Nucleus accumbens (tissue), 56 donors: ENCODE results near the gene APP.

Source experiments
- DNase-seq, 56 donors: peaks; one replicate each; lab custom pipeline; 2025; lab: John Stamatoyannopoulos, UW

Gene APP

DNA sequence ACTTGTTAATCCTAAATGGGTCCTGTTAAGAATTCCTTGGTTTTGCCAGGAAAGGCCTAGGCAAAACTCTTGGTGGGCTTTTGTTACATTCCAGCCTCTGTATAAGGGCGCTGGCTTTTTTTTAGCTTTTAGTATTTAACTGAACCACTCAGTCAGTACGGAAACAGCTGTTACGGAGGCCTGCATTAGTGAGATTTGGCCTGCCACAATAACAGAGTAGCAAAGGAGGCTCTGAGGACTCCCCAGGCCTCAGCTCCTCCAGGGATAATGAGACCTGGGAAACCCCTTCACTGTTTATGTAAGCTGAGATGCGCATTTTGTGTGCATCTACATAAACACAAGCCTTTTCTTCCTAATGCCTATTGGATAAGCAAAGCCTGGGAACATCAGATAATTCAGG, 210.2 kb downstream of the APP start:
- no peak for DNase-seq

- no peak for DNase-seq
Observed at GRCh38 chr21:25959799-25960198, 210.8 kb downstream of the APP start.

DNA sequence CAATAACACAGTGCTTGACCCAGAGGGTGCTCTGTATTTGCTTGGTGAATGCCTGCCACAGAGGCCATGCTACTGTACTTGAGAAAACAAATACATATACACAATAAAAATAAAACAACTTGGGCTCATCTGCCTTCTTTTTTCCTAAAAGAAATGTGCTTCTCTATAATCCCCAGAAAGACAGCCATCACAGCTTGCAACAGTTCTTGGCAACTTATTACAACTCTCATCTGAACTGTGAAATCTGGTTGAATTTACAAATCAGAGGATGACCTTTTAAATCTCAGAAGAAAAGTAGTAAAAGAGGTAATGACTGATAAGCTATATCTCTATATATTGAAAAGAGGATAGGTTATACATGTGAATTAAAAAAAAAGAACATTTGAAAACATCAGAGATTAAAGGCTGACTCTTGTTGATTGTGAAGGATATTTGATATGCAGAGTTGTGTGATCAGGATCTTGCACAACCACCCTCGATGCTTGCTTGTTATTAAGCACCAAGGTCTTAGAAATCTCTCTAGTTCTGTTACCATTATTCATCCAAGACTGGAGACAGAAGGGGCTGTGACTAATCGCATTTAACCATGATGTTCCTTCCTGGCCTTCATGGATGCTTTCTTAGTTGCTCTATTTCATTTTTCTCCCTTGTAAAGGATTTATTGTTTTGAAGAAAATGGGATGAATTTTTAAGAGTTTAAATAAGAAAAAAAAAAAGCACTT, 213.4 kb downstream of the APP start:
- DNase-seq: no peak

GRCh38 chr21:25955646-25956045, 214.9 kb downstream of the APP start:
- DNase-seq: no peak

DNA sequence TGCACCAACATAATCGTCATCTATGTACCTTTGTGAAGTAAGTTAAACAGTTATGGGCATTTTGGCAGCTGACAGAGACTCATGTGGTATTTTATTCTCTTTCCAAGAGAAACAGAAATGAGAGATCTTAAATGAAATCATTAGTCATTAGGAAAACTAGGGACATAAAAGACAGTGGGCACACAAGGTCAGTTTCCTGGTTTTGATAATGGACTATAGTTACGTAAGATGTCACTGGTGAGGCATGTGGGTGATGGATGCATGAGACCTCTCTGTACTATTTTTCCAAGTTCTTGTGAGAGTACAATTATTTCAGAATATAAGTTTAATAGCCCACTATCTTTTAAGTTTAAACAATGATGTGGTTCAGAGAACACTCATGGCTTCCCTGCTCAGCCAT, 216.9 kb downstream of the APP start:
- DNase-seq: no peak

- no peak for DNase-seq
Observed at GRCh38 chr21:25953196-25953595, 217.4 kb downstream of the APP start.

DNA sequence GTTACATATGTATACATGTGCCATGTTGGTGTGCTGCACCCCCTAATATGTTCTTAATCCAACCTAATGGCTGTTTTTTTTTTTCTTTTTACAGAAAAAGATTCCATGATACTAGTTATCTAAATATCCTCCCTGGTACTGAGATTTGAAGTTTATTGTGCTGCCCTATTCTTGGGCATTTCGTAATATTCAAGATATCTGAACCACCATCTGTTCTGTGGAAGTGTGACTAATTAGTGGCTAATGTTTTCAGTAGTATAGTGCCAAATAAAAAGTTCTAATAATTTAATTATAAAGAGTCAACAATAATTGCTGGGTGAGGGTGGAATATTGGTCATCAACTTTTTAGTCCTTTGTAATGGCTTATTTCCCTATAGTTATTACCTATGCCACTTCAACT, 218.3 kb downstream of the APP start:
- DNase-seq: no peak

DNA sequence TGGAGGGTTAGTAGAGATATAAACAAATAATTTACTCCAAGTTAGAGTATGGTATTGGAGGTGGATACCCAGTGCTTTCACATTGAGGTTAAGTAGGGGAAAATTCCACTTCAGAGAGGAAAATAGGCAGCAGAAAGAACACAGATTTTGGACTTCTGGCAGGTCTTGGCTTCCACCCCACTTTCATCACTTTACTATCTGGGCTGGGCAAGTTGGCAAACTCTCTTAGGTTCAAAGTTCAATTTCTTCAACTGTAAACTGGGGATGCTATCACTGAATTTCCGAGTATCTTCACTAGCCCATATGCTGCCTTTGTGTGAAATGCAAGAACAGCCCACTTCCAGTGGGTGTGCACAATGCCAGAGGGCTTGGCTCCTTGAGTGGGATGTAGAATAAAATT, 220.9 kb downstream of the APP start:
- DNase-seq: no peak

DNA sequence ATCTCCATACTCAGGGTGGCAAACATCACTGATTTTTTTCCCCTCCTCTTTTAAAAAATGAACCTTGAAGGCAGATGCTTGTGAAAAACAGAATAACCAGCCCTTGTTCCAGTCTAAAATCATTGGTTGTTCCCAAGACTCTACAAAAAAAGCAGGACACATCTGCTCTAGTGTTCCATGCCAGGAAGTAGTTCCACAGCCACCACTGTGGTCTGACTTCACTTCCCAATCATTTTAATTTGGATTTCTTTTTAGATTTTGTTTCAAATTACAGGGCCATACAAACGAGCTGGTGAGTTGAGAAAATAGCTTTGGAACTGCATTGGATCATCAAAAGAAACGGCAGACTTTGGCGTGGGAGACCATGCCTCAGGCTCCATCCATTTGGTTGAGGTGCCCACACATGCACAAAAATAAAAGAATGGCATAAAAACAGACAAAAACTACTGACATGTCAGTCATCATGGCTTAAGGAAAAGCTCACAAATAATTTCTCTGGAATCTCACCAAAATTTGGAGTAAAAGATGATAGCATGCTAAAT, 225.8 kb downstream of the APP start:
- DNase-seq: peak in 1 of 56 donors; percentile 17

DNA sequence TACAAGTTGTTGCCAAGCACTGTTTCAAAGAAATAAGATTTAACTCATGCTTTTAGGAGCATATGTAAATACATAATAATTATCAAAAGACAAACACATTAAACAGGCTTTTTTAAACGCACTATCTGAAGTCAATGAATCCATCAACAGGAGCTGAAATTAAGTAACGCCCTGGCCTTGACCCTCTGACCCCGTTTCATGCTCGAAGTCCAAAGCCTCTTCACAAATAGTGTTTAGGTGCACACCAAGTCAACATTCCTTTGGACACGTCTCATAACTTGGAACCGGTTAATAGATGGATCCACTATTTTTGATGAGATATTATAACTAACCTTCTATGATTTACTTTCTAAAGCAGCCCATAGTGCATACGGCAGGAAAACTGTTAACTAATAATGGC, 226.5 kb downstream of the APP start:
- no peak for DNase-seq

GRCh38 chr21:25942135-25942534, 228.4 kb downstream of the APP start:
- no peak for DNase-seq

GRCh38 chr21:25939396-25939761, 231.2 kb downstream of the APP start:
- DNase-seq: no peak

DNA sequence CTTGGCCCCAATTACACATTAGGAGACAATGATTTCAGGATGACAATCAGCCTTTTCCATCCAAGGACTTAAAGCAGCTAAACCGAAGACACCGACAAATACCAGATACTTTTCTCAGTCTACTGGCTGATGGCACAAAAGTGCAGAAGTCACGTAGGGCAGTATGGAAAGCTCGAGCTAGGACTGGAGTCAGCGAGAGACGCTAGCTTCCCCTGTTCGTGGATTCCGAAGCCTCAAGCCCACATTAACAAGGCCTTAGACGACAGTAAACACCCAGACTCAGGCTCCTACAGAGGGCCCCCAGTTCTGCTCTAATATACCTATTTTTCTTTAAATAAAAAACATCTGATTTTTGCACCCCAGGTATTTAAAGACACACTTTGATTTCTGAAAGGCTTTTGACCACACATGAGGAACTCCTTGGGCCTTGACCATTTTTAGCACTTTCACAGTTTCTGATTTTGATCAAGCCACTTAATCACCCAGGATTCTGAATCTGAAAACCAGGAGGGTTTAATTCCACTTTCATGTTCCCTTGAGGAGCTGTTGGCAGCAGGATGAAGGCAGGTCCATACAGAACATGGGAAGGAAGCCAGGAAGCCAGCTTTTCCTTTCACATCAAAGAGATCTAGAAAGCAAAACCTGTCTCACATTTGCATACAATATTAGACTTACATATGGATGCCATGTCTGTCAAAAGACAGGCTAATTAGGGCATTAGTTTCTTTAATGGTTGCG, 231.7 kb downstream of the APP start:
- DNase-seq: no peak

DNA sequence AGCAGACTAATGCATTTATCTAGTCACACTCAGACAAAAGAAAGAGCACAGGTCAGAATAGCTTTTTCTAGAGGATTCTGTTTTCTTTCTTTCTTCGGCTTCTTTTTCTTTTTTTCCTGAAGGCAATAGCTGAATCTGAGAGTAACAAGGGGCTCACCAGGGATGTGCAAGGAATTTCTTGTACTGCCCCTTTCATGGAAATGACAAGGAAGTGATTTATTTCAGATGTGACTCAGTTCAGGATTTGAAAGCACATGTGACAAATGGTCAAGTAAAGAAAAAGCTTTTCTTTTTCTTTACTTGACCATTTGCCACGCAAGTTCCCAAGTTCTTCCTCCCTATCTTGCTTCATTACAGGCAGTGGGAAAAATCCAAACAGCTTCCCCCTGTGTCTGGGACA, 233.8 kb downstream of the APP start:
- DNase-seq: no peak

DNA sequence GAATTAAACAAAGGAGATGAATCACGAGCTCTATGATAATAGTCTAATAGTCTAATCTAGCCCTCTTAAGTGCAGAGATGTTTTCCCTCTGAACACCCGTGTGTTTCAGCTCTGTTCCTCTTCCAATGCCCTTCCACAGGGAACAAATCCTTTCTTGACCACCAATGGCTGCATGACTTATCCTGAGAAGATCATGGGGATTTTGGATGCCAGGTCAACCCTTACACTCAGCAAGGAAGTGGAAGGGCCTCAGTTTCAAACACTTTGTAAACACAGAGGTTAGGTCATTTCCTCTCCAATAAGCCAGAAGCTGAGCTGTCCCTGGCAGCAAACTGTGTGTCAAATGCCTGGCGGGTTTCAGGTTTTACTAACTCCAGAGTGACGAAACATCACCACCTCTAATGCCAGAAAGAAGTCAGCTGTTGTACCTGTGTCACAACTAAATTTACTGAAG, 235.8 kb downstream of the APP start:
- no peak for DNase-seq

- no peak for DNase-seq
Observed at GRCh38 chr21:25934130-25934529, 236.4 kb downstream of the APP start.

GRCh38 chr21:25931765-25932164, 238.8 kb downstream of the APP start:
- no peak for DNase-seq

DNA sequence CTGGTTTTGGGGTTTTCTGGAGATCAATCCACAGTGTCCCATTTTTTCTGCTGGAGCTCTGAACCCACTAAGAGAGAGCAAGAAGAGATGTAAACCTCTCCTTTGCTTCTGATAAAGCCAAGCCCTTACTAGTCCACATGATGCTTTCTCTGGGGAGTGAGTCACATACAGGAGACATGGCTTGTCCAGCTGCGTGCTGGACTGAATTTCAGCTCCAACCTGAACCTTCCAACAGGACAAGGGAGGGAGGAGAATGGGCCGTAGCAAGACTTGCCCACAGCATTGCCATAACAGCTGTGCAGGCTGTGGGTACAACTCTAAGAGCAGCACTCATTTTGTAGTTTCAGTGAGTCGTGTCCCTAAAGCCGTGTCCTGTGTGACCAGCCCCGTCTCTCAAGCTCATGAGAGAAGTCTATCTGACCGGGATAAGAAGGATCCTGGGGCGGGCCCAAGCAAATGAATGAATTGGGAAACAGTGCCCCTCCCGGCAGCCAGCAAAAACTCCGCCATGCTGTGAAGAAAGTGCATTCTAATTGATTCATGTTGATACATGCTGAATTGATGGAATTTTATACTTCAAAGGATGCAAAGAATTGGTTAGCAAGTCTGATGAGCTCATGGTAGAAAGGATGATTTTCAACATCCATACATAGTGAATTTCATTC, 240.6 kb downstream of the APP start:
- DNase-seq: peak in 30 of 56 donors; percentile 16 to 63 (median 36)

DNA sequence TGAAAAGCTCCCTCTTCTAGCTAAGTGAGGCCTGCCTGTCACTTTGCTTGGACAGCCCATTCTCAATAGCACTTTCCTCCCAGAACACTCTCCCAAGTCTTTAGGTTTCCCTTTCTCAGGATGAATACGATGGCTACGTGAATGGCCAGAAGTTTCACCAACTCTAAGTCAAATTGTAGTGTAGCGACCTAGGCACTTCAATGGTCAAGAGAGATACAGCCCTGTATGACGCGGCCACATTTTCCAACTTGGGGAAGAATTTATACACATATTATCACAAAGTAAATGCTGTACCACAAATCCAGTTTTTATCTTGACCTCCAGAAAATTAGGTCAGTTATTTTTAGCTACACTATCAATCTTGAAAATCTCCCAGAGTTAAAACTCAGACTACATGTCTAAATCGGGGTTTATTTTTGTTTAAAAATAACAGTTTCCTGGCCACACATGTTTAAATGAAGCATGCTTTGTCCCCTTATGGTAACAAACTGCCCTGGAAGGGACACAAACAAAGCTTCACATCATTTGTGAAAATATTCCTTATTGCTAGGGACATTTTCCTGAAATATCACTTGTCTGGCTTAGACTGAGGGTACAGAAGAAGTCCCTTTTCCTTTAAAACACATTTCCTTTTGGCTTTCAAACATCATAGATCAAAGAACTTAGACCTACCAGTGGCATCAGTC, 243.2 kb downstream of the APP start:
- DNase-seq: no peak

DNA sequence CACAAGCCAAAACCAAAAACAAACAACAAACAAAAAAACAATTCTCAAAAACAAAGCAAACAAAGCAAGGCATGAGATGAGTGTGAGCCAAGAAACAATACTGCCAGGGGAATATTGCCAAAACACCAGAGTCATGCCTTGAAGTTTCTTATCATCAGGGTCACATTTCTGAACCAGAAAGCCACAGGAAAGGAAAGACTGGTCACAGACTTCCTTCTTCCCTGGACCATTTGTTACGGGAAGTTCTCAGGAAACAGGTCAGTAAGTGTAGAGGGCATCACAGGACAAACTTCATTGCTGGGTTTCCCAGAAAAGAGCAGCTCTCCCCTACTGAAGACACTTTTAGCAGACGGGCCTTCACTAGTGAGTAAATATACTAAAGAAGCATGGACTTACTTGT, 244.6 kb downstream of the APP start:
- DNase-seq: peak in 6 of 56 donors; percentile 30 to 66 (median 42)
